ENCODE results near the gene DPP10. TPM values are rescaled to one million over a fixed set of nuclear protein-coding genes. Genes with fewer than 3 reads are reported as not detected.

Gene DPP10
- total and polyA plus RNA-seq, 10 of the 15 experiments (the other 5 are each of a cell fraction or from before 2014, with no cell fraction given): not detected

DNA sequence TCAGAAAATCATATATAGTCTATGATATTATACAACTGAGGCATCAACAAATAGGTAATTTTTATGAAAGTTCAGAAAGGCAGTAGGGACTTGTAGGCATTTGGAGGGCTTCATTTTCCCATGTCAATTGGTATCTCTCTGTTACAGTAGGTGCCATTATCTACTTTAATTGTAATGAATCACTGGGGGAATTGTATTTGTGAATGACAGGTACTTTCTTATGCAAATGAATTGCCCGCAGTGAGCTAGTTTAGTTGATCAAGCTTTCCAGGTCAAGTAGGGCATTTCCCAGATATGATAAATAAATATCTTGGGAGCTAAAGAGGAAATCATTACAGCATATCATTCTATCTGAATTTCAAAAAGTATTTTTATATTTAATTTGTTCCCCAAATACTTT, 1116.3 kb downstream of the DPP10 start (continued):
- no peak for TF ChIP-seq HDAC2 (IDR thresholded peaks at IDR 0.05)
- no peak for TF ChIP-seq NR2C2 (IDR thresholded peaks at IDR 0.05; ENCODE audit: borderline replicate concordance, control insufficient read depth, insufficient read length, low read depth)
- TF ChIP-seq HDAC6 (IDR thresholded peaks at IDR 0.05; ENCODE audit: unreplicated experiment): no peak
- TF ChIP-seq PML (IDR thresholded peaks at IDR 0.05; ENCODE audit: low read length): no peak
- no peak for TF ChIP-seq KDM1A (IDR thresholded peaks at IDR 0.05; ENCODE audit: borderline replicate concordance)
- TF ChIP-seq, protein P1, sequence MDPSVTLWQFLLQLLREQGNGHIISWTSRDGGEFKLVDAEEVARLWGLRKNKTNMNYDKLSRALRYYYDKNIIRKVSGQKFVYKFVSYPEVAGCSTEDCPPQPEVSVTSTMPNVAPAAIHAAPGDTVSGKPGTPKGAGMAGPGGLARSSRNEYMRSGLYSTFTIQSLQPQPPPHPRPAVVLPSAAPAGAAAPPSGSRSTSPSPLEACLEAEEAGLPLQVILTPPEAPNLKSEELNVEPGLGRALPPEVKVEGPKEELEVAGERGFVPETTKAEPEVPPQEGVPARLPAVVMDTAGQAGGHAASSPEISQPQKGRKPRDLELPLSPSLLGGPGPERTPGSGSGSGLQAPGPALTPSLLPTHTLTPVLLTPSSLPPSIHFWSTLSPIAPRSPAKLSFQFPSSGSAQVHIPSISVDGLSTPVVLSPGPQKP (IDR thresholded peaks at IDR 0.05; ENCODE audit: low read depth, low read length): no peak
- no peak for TF ChIP-seq RAD21 (IDR thresholded peaks at IDR 0.05; ENCODE audit: insufficient read depth, low read depth, low read length)
- TF ChIP-seq, protein P2, sequence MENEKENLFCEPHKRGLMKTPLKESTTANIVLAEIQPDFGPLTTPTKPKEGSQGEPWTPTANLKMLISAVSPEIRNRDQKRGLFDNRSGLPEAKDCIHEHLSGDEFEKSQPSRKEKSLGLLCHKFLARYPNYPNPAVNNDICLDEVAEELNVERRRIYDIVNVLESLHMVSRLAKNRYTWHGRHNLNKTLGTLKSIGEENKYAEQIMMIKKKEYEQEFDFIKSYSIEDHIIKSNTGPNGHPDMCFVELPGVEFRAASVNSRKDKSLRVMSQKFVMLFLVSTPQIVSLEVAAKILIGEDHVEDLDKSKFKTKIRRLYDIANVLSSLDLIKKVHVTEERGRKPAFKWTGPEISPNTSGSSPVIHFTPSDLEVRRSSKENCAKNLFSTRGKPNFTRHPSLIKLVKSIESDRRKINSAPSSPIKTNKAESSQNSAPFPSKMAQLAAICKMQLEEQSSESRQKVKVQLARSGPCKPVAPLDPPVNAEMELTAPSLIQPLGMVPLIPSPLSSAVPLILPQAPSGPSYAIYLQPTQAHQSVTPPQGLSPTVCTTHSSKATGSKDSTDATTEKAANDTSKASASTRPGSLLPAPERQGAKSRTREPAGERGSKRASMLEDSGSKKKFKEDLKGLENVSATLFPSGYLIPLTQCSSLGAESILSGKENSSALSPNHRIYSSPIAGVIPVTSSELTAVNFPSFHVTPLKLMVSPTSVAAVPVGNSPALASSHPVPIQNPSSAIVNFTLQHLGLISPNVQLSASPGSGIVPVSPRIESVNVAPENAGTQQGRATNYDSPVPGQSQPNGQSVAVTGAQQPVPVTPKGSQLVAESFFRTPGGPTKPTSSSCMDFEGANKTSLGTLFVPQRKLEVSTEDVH (IDR thresholded peaks at IDR 0.05; ENCODE audit: low read depth, partially characterized antibody): no peak
- TF ChIP-seq ZNF24 (IDR thresholded peaks at IDR 0.05): no peak
- TF ChIP-seq BRCA1 (IDR thresholded peaks at IDR 0.05; ENCODE audit: low read depth, low read length): no peak

DNA sequence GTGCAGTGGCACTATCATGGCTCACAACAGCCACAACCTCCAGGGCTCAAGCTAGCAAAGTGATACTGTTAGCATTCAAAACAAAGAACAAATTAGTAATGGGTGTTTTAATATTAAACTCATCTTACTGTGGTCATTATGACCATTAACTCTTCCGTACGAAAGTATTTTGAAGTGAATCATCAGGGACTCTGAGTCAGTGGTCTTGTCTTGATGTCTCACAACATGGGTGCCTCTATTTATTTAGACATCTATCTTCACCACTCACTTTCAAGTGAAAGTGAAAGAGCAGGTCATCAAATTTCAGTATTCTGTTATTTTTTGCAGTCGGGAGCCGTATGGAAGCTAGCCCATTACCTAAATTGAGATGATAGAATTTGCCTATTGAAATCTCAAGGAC, 1118.2 kb downstream of the DPP10 start:
- in situ Hi-C loops (cut with MboI) (no loop called here), intact Hi-C loops (cut with micrococcal nuclease; ENCODE audit: unreplicated experiment) (no loop called here)
- ChIA-PET RAD21 (ENCODE audit: unreplicated experiment) (no interaction called here), POLR2A (no interaction called here), SMC1A (ENCODE audit: uncharacterized antibody, unreplicated experiment) (no interaction called here), CTCF (no interaction called here)
- 52% methylated on average over 4 of the region's 4 CpGs for WGBS (ENCODE audit: insufficient coverage, insufficient replicate concordance, low lambda C conversion rate, missing lambda C conversion rate)
- DNase-seq (ENCODE audit: low read depth, low spot score) (no peak), ATAC-seq (no peak), FAIRE-seq (no peak)
- Histone ChIP-seq H3K4me3 (no peak overlapping the region), H2AFZ (ENCODE audit: control insufficient read depth, low read depth, low read length) (no peak overlapping the region), H3K4me2 (ENCODE audit: control insufficient read depth, insufficient read depth) (no peak overlapping the region), H3K4me1 (ENCODE audit: control insufficient read depth, insufficient read depth, low read length) (no peaks in the 10 kb centered on the region), H3K79me2 (ENCODE audit: control insufficient read depth, insufficient read depth, low read length) (no peaks in the 10 kb centered on the region), H3K27me3 (replicated peaks in 1 of 2; ENCODE audit: control insufficient read depth in 2 of 2, insufficient read depth in 2 of 2, low read length in 1 of 2) (no peaks in the 10 kb centered on the region), H3K9me3 (replicated peaks; ENCODE audit: control insufficient read depth, insufficient read depth, low read length) (no peaks in the 10 kb centered on the region), H3K36me3 (ENCODE audit: control insufficient read depth in 2 of 2, insufficient read depth in 2 of 2, low read length in 1 of 2) (no peaks in the 10 kb centered on the region), H3K27ac (ENCODE audit: control insufficient read depth, insufficient read depth) (no peak overlapping the region), H3K9ac (ENCODE audit: control insufficient read depth, insufficient read depth, low read length) (no peak overlapping the region), H4K20me1 (ENCODE audit: control insufficient read depth, insufficient read depth) (no peaks in the 10 kb centered on the region)
- BruUV-seq (replicated peaks): no TSS peak
- no peak for TF ChIP-seq JUND (IDR thresholded peaks at IDR 0.05; ENCODE audit: low read depth, low read length)
- TF ChIP-seq MTA3 (IDR thresholded peaks at IDR 0.05; ENCODE audit: borderline replicate concordance, low read length): no peak
- TF ChIP-seq, protein P3, sequence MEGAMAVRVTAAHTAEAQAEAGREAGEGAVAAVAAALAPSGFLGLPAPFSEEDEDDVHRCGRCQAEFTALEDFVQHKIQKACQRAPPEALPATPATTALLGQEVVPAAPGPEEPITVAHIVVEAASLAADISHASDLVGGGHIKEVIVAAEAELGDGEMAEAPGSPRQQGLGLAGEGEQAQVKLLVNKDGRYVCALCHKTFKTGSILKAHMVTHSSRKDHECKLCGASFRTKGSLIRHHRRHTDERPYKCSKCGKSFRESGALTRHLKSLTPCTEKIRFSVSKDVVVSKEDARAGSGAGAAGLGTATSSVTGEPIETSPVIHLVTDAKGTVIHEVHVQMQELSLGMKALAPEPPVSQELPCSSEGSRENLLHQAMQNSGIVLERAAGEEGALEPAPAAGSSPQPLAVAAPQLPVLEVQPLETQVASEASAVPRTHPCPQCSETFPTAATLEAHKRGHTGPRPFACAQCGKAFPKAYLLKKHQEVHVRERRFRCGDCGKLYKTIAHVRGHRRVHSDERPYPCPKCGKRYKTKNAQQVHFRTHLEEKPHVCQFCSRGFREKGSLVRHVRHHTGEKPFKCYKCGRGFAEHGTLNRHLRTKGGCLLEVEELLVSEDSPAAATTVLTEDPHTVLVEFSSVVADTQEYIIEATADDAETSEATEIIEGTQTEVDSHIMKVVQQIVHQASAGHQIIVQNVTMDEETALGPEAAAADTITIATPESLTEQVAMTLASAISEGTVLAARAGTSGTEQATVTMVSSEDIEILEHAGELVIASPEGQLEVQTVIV (IDR thresholded peaks at IDR 0.05; ENCODE audit: borderline replicate concordance, partially characterized antibody): no peak
- no peak for TF ChIP-seq DPF2 (IDR thresholded peaks at IDR 0.05)
- no peak for TF ChIP-seq NR2C1 (IDR thresholded peaks at IDR 0.05)
- TF ChIP-seq SMARCA5 (IDR thresholded peaks at IDR 0.05): no peak
- TF ChIP-seq EED (IDR thresholded peaks at IDR 0.05; ENCODE audit: low read depth): no peak
- no peak for TF ChIP-seq SMC3 (IDR thresholded peaks at IDR 0.05; ENCODE audit: borderline replicate concordance, low read length)
- TF ChIP-seq POLR2A (IDR thresholded peaks at IDR 0.05; ENCODE audit: low read depth, low read length): no peak

Measured in GM12878 (cell line).